HG03135 (cell line): ENCODE measurements around the gene NOP10.
A peak's percentile ranks its signal among the peaks of the same experiment; 100 is the strongest.
"Not testable (repeated sequence)": the region's sequence is repeated elsewhere in the genome, so short reads cannot be mapped to it uniquely, and the experiment has no call there.

Experiments
- ATAC-seq: cut with Tn5 transposase; IDR thresholded peaks from one replicate; pipeline ENCODE4 v1.9.1; 2021; ENCODE audit warnings: mild to moderate bottlenecking, moderate library complexity; ENCODE audit not compliant: unreplicated experiment

The NOP10 gene

DNA sequence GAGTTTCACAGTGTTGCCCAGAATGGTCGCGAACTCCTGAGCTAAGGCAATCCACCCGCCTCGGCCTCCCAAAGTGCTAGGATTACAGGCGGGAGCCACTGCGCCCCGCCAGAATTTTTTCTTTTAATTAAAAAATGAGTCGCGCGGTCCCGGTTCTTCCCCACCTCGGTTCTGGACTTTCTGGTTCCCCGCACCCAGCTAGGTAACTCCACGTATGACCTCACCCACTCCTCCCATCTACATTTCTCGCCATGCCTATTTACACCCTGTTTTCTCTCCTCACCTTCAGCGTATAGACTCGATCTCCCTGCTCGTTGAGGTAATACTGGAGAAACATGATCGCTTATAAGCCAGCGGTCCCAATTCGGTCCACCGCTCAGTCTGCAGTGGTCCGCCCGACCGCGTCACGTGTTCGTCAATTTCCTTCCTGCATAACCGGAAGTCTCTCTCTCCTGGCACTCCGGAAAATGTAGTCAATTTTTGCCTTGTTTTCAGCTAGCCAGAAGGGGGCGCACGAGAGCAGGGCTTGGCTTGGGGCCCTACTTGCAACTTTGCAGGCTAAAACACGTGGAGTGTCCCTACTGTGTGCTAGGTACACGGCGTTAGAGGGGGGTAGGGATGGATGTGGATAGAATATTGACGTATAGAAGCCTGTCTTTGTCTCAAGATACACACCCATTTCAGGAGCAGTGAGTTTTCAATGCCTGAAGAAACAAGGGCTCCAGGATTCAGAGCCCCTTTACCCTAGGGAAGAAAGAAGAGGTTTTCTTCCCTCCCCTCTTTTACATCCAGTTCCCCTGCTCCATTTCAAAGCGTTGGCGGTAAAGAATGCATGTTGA lies at the start of gene NOP10, which contains the start of gene NUTM1:
Gene NOP10 (minus strand): TSS at position 400 of the 839 bp plus-strand sequence. CDS start 63 bp downstream, at position 337.
Gene NUTM1 (plus strand): TSS at position 579 of the 839 bp plus-strand sequence. CDS start 382 bp downstream, outside the sequence.
- ATAC-seq = peak; percentile 89

DNA sequence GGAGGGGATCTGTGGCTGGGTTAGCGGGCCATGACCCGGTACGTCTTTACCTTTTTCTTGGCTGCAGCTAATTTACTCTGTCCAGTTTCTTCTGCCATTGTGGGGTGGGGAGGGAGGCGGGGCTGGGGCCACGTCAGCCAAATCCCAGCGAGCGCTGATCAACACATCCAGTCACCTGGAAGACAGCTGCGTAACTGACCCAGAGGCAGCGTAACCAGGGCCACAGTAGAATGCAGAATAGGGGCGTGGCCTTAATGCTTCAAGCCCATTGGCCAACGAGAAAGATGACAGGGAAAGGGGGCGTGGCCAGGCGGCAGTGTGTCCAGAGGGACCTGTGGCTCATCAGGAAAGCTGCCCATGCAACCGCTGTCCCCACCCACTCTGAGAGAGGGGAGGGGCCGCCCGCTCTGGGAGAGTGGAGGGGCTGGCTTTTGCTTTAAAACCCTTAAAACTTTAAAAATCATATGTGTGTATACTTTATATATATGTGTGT lies 46.7 kb upstream of the NOP10 start:
- not testable (repeated sequence) for ATAC-seq

DNA sequence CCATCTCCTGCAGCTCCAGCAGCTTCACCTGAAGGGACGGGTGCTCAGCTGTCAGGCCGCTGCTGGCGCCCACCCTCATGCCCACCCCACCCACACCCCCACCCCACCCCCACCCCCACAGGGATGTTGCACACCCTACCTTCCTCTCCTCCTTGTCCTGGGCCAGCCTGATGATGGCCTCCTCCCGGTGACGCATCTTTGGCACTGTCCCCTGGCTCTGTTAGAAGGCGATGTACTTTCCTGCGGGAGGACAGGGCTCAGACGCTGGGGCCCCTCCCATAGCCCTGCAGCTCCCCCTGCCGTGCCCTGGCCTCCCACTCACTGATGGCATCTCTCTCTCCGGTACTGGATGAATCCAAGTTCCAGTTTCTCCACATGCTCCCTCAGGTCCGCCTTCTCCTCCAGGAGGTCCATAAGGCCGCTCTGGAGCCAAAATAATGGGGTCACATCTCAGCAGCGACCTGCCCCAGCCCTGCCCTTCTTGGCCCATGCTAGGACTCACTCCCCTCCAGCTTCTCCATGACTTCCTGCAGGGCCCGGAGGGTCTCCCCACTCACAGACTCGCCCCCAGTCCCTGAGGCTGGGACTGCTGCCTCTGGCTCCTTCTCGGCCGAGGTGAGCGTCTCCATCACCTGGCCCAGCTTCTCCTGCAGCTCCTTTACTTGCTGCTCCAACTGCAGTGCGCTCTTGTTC lies 39.0 kb upstream of the NOP10 start:
- ATAC-seq = not testable (repeated sequence)

DNA sequence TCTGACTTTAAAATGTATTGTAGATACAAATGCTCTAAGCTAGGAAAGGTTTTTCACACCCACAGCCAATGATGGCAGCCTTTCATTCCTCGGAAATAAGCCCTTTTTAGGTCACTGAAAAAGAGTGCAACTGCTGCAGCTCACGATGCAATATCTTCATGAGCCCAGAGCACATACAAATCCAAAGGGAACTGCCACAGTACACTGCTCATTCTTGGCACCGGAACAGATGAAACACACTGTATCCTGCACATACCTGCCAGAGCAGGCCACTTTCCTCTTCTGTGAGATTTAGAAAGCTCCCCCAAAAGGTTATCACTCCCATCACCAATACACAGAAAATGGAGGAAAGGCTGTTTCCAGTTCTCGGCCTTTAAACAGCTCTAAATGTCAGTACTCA lies 37.6 kb upstream of the NOP10 start:
- not testable (repeated sequence) for ATAC-seq

DNA sequence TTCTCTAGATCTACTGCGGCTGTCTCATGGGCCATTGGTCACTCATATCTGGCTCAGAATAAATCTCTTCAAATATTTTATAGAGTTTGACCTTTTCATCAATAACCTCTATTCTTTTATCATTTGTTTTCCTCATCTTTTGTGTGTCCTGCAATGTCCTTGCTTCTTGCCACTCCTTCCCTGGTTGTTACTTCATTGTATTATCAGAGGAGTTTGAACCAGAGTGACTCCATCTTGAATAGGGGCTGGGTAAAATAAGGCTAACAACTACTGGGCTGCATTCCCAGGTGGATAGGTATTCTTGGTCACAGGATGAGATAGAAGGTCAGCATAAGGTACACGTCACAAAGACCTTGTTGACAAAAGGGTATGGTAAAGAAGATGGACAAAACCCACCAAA lies 33.9 kb upstream of the NOP10 start:
- no peak for ATAC-seq

DNA sequence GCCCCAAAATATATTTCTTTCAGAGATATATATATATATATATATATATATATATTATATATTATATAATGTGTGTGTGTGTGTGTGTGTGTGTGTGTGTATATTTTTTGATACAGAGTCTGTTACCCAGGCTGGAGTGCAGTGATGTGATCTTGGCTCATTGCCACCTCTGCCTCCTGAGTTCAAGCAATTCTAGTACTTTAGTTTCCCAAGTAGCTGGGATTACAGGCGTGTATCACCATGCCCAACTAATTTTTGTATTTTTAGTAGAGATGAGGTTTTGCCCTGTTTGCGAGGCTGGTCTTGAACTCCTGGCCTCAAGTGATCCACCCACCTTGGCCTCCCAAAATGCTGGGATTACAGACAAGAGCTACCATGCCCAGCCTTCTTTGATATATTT lies 32.6 kb upstream of the NOP10 start:
- ATAC-seq = not testable (repeated sequence)

DNA sequence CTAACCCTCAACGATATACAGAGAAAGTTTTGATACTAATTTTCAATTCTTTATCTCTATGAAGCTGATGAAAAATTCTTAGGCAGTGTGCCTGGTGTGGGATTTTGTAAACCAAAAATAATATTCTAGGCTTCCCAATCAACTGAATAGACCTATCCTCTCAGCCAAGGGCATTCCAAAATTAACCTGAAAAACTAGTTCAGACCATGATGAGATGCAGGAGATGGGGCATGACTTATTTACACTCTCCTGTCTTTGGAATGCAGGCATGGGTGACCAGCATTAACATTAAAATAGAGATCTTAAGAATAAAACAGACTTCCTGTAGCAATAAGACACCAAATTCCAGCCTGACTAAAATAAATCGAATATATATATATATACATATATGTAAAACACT lies 31.9 kb upstream of the NOP10 start:
- no peak for ATAC-seq

DNA sequence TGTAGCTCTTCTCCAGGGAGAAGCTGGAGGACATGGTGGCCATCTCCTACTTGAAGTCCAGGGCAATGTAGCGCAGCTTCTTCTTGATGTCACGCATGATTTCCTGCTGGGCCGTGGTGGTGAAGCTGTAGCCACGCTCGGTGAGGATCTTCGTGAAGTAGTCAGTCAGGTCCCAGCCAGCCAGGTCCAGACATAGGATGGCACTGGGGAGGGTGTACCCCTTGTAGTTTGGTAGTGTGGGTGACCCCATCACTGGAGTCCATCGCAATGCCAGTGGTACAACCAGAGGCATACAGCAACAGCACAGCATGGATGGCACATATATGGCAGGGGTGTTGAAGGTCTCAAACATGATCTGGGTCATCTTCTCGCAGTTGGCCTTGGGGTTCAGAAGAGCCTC lies 31.0 kb upstream of the NOP10 start:
- no peak for ATAC-seq

DNA sequence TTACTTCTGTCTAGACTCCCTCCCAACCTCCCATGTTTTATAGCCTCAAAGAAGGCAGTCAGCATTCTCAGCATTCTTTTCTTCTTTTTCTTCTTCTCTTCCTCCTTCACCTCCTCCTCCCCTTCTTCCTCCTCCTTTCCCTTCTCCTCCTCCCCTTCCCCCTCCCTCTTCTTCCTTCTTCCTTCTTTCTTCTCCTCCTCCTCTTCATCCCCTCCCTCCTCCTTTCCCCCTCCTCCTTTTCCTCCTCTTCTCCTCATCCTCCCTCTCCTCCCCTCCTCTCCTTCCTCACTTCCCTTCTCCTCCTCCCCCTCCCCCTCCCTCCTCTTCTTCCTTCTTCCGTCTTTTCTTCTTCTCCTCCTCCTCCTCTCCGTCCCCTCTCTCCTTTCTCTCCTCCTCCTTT lies 27.7 kb upstream of the NOP10 start:
- no peak for ATAC-seq

DNA sequence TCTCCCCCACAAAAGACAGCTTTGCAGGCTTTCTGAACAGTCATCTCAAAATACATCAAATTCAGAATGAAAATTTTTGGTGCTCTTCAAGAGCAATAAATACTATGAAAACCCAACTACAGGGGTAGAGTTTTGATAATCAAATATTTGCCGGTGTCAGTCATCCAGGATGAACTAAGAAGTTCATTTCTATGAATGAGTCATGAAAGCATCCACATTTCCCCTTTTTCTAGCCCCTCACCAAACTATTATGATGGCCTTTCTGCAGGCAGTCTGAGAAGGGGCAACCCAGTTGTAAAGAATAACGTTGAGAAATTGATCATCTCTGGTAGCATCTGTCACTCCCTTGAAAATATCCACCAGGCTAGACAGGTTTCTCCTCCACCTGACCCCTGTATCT lies 27.2 kb upstream of the NOP10 start:
- ATAC-seq = no peak

DNA sequence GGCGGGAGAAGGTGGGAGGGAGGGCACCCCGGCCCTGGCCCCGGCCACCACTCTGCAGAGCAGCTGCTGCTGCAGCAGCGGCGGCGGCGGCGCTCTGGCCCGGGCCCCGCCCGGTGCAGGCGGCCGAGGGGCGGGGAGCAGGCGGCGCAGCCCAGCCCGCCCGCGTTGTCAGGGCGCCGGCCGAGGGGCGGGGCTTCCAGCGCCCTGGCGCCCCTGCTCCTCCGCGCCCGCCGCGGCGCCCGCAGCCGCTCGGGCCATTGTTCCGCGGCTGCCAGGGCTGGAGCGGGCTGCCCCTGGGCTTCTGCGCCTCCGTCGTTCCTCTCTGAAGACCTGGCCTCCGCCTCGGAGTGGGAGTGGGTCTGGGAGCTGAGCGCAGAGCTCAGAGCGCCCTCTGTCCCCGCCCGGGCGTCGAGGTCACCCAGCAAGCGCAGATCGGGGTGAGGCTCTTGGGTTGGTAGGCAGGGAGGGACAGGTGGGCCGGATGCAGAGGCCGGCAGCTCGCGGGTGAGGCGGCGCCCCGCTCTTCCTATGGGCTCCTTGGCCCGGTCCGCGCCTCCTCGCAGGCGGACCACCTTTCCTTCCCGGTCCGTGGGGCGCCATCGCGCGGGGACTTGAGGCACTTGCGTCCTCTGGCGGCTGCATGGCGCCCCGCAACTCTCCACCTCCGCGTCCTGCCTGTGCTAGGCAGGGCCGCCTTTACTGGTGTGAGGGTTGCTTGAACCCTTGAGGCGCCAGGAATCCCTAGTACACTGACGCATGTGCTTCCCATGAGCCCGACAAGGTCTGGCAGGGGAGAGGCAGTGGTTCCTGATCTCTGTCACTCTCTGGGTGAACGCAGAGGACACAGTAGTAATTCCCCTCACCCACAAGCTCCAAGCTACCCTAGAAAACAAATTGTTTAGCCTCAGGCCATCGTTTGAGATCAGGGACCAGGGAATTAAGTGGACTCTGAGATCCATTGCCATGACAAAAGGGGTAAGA lies 24.5 kb upstream of the NOP10 start, which contains the start of gene LPCAT4:
Gene LPCAT4 (minus strand): TSS at position 96 of the 981 bp plus-strand sequence. CDS start 96 bp downstream, outside the sequence.
- peak; percentile 84 for ATAC-seq

DNA sequence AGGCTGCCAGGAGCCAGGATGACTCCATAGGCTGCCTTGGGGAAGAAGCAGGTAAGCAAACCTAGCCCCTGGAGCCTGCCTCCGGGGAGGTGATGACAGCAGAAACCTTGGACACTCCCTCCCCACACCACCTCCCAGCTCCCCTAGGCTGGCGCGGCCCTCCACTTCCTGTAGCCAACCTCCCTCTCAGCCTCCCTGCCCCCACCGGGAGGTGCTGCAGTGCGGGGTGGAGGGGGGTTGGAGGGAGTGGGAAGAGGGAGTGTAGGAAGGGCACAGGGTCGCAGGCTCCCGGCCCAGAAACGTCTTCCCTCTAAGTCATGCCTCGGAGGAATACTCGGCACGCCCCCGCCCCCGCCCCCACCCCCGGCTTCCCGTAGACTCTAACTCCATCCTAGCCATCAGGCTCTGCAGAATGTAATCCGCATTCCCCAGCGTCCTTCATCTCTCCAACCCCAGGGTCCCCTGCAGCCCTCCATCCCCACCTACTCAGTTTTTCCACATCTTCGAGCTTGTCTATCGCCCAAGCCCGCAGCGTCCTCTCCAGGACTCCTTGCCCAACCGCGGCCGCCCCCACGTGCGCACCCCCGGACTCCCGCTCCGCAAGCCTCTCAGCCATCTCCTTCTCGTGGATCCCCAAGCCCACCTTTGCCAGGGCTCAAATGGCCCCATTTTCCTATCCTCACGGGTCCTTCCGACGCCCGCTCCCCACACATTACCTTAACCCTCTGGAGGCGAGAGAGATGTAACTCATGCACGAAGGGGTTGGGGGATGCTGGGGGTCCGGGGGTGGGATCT lies 23.5 kb upstream of the NOP10 start:
- no peak for ATAC-seq

DNA sequence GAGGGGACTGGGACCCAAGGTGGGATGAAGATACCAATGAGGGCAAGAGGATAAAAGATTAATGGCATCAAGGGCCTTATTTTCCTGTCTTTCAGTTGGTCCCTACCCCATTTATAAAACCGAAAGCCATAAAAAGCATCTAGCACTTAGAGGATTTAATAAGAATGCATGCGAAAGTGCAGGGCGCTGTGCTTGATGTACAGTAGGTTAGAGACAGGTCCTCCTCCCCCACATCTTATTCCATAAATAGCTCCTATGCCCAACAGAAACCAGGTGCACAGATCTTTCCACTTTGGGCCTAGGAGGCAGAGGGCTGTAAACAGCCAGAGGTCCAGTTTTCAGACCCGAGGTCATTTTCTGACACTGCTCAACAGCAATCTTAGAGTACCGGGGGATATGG lies 22.9 kb upstream of the NOP10 start:
- ATAC-seq = no peak

DNA sequence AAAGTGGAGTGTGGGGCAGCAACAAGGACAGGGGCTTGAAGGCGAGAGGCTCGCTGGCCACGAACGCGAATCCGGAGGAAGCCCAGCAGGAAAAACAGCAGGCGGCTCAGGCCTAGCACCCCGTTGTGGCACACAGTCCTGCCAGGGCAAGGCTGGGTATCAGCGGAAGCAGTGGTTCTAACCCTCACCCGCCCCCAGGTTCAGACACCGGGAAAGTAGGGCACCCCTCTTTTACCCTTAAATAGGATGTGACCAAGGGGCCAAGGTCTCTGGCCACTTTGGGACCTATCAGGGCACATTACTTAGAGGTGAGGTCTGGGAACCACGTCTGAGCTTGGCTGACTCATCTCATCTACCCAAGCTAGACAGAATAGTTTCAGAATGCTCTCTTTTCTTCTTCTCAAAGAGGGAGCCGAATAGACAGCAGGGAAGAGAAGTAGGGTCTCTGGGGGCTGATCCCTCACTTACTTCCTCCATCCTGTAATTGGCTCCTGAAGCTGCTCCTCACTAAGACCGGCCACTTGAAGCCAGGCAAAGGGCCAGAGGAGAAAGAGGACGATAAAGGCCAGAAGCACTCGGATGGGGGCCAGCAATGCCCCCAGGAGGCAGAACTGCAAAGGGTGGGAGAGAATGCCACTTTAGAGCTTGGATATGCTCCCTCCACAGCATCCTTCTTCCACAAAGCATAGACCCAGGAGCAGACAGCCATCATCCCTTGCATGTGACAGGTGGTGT lies 22.3 kb upstream of the NOP10 start:
- ATAC-seq = no peak

DNA sequence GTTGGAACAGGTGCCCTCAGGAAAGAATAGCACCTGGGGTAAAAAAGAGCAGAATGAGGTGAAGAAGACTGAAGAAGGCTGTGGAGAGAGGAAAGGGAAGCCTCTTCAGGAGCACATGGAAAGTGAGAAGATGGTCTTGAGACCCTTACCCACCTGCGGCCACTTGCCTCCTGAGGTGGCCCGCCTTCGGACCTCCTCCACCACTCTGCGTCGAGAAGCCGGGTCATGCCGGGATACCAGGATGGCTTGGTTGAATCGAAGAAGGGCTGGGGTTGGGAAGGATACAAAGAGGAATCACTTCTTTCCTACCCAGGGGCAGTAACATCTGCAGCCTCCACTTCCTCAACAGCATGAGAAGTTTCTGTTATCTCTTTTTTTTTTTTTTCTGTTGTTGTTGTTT lies 21.1 kb upstream of the NOP10 start:
- no peak for ATAC-seq

DNA sequence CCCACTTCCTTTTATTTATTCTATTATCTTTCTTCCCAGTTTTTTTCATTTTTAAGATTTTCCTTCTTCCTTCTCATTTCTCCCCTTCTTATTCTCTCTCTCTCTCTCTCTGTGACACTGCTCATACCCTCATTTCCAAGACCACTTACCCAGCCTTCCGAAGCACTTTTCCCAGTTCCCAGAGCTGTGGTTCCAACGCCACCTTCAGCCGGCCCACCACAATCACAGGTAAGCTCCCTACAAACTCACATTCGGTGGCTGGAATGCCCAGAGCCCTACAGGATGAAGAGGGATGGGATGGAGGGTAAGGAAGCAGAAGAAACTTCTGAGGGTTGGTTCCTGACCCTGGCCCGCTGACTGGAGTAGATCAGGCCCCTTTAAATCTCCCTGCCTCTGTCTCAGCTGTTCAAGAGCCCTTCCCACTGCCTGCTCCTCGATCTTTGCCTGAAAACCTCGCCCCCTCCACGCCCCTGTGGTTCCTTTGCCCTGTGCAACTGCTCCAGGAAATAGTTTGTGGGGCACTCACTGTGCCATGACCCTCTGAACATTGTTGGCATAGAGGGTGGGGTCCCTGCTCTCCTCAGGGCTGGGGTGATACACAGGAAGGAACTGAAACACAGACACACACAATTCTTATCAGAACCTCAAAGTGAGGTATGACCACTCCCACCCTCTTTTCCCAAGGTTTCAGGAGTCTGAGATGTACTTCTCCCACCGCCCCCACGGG lies 19.3 kb upstream of the NOP10 start:
- ATAC-seq = no peak

DNA sequence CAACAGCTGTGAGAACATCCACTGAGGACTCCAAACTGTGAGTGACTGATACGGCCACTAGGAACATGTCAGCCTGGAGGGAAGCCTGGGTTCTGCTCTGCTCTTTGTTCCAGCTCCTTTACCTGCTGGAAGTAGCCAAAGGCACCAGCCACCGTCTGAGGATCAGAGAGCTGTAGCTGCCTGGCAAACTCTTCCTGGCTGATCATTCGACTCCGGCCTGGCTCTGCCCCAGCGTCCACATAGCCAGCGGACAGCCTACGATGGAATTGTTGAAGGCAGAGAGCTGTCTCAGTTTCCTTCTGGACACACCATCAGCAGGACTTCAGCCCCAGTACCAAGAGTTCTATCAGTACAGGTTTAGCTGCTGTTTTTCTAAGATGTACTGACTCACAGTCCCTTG lies 18.3 kb upstream of the NOP10 start:
- no peak for ATAC-seq

DNA sequence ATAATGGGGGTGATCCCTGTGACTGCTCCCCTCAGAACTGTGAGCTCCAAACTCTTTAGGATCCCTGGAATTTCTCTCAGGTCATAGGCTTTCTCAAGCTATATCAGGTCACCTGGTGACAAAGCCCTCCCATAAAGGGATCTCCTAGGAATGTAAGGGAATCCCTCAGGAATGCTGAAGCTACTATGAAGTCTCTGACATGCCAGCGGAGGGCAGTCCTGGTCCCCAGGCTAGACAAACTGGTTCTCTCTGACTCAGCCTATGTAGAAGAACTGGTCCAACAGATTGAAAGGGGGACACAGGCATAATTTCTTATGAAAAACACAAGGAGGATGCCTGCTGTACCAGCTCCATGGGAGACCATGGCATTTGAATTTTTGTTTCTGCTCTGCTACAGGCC lies 17.4 kb upstream of the NOP10 start:
- ATAC-seq = no peak
